Fibroblast of peridontal ligament (primary cell): Measurements from ENCODE around the gene UBE2O.

ENCODE experiments used
- DNase-seq: peaks from one replicate; pipeline ENCODE4 v3.0.0-alpha.2; 2010; ENCODE audit errors: extremely low read depth

Gene UBE2O

DNA sequence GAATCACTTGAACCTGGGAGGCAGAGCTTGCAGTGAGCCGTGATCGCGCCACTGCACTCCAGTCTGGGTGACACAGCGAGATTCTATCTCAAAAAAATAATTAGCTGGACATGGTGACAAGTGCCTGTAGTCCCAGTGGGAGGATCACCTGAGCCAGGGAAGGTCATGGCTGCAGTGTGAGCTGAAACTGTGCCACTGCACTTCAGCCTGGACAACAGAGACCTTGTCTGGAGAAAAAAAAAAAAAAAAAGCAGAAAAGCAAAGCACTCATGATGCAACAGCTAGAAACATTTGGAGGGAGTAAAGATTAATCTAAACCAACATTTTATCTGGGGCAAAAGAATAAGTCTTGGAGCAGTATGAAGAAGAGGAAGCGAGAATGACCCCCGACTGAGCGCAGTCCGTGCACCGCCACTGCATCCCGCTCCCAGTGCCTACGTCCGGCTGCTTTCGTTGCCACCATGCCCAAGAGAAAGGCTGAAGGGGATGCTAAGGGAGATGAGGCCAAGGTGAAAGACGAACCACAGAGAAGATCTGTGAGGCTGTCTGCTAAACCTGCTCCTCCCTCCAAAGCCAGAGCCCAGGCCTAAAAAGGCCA lies 107.5 kb downstream of the UBE2O start:
- DNase-seq, result peak; percentile 60

- DNase-seq, result no peak
Measured at GRCh38 chr17:76343106-76343505, 109.8 kb downstream of the UBE2O start.

DNA sequence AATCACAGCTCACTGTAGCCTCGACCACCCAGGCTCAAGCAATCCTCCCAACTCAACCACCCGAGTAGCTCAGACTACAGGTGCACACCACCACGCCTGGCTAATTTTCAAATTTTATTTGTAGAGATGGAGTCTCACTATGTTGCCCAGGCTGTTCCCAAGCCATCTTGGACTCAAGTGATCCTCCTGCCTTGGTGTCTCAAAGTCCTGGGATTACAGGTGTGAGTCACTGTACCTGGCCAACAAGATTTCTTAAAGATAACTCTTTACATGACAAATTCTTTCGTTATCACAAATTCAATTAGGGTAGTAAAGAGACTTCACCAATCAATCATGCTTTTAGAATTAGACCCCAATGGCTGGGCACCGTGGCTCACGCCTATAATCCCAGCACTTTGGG lies 111.7 kb downstream of the UBE2O start:
- no peak for DNase-seq
